Pancreas (tissue), 10 donors: Measurements from ENCODE around the gene EFNA5. TPM values are rescaled to one million over a fixed set of nuclear protein-coding genes. Genes with fewer than 3 reads are reported as not detected.

ENCODE experiments used
- ATAC-seq, 4 donors: fragments of 200-7000 bp; cut with Tn5 transposase; one replicate each; pipeline versions ENCODE4 v1.8.0 to v1.9.1; 2020; ENCODE audit warnings: mild to moderate bottlenecking in 4 of 4, moderate library complexity in 4 of 4
- DNase-seq, 6 donors: peaks; one replicate each; pipeline ENCODE4 v3.0.0-alpha.2; 2020
- FAIRE-seq: peaks from 2 replicates; lab custom pipeline; 2012; peaks lifted over from hg19 to GRCh38; lab: Jason Lieb, UNC
- H3K27ac ChIP-seq, 4 donors: fragments of 200-600 bp; sonication (generic); 1 replicate in 3 of 4; 2 replicates in 1 of 4; pipeline versions ENCODE4 v1.5.0 to v1.8.0; 2020
- H3K27me3 ChIP-seq, 4 donors: fragments of 200-600 bp; one replicate each; pipeline ENCODE4 v1.8.0; 2021
- H3K36me3 ChIP-seq, 3 donors: fragments of 200-600 bp; sonication (generic) in 1 of 3; one replicate each; pipeline versions ENCODE4 v1.5.0 to v1.8.0; 2020 to 2021
- H3K4me1 ChIP-seq, 3 donors: fragments of 200-600 bp; one replicate each; pipeline ENCODE4 v1.8.0; 2021
- H3K4me3 ChIP-seq, 4 donors: fragments of 200-600 bp; sonication (generic) in 2 of 4; one replicate each; pipeline versions ENCODE4 v1.5.0 to v1.8.0; 2020 to 2021
- H3K9me3 ChIP-seq, 4 donors: fragments of 200-600 bp; one replicate each; pipeline ENCODE4 v1.8.0; 2021
- CTCF ChIP-seq, 4 donors: fragments of 200-600 bp; sonication (generic) in 3 of 4; IDR thresholded peaks; one replicate each; pipeline versions ENCODE4 v1.5.0 to v1.8.0; 2021; ENCODE audit warnings: antibody characterized with exemption in 4 of 4
- WGBS, 2 donors: extraction: QIAGEN DNeasy Blood & Tissue Kit; methylation state at CpG; one replicate each; pipeline ENCODE4 v1.1.7; 2013; 5-methylcytosine and 5-hydroxymethylcytosine counted together
- intact Hi-C, 3 donors: fragments of 100-400 bp; cut with DNase I; formaldehyde crosslinking; loops; one replicate each; pipeline versions ENCODE4 v1.11.1 to v1.14.2; 2022
- polyA plus RNA-seq, 2 donors: library from polyadenylated mRNA; stranded (reverse); fragments of 200-250 nt; gene quantifications; one replicate each; pipeline ENCODE4 v1.2.3, GENCODE V29; 2013
- total RNA-seq, 6 donors: library from RNA; stranded (reverse); fragmentation: NEBNext Ultra II Directional in 4 of 6; extraction: Animal tissue kit (Norgen Biotek cat#: 25700) in 4 of 6; gene quantifications; one replicate each; pipeline versions ENCODE4 v1.2.1 to v1.2.4, GENCODE V29; 2021 to 2023
- donor health status: healthy with polysubstance abuse.
- donor health status: DM: no; HTN: no; CAD: no; lungs with moderate emphysema.
- donor health status: DM: no; HTN: no; CAD: no.
- donor health status: control.
- donor health status: control.
- donor health status: Bipolar disorder and iron deficiency.
- donor health status: DM: yes; HTN: yes; CAD: no.
- donor health status: DM: no; HTN: no; CAD: no.
- donor health status: DM: no; HTN: no; CAD: no.
- donor health status: DM: yes; HTN: yes; CAD: no.

EFNA5 gene
- total and polyA plus RNA-seq, 8 donors = 0.23 to 3.8 (median 2.1) TPM

- TF ChIP-seq CTCF (IDR thresholded peaks at IDR 0.05) = no peak
- Histone ChIP-seq H3K27me3 (no peaks in the 10 kb centered on the region), H3K27ac (no peak overlapping the region), H3K9me3 (no peaks in the 10 kb centered on the region), H3K4me1 (no peaks in the 10 kb centered on the region), H3K4me3 (no peak overlapping the region), H3K36me3 (no peaks in the 10 kb centered on the region)
- no peak for FAIRE-seq
- intact Hi-C loops = no loop called here
- WGBS, 2 donors = 83 to 90% methylated on average over 10 of the region's 10 CpGs
- DNase-seq = no peak
- ATAC-seq = no peak
These were observed 153.3 kb downstream of the EFNA5 start for GRCh38 chr5:107517185-107518033.

GRCh38 chr5:107516452-107517184, 154.1 kb downstream of the EFNA5 start:
- Histone ChIP-seq H3K27me3 (no peaks in the 10 kb centered on the region), H3K27ac (no peak overlapping the region), H3K4me1 (no peaks in the 10 kb centered on the region), H3K36me3 (no peaks in the 10 kb centered on the region), H3K9me3 (no peaks in the 10 kb centered on the region), H3K4me3 (no peak overlapping the region)
- 77 to 89% methylated on average over 3 of the region's 3 CpGs for WGBS, 2 donors
- TF ChIP-seq CTCF (IDR thresholded peaks at IDR 0.05) = no peak
- DNase-seq = no peak
- intact Hi-C loops = no loop called here
- no peak for FAIRE-seq
- no peak for ATAC-seq

- Histone ChIP-seq H3K9me3 (no peaks in the 10 kb centered on the region), H3K4me3 (no peak overlapping the region), H3K4me1 (no peaks in the 10 kb centered on the region), H3K36me3 (no peaks in the 10 kb centered on the region), H3K27me3 (no peaks in the 10 kb centered on the region), H3K27ac (no peak overlapping the region)
- intact Hi-C loops = no loop called here
- TF ChIP-seq CTCF (IDR thresholded peaks at IDR 0.05) = no peak
- ATAC-seq = no peak
- WGBS, 2 donors = 89 to 94% methylated on average over 7 of the region's 7 CpGs
- DNase-seq = no peak
- no peak for FAIRE-seq
These were observed 155.1 kb downstream of the EFNA5 start for GRCh38 chr5:107515521-107516080.

GRCh38 chr5:107514305-107514704, 156.4 kb downstream of the EFNA5 start:
- no peak for TF ChIP-seq CTCF (IDR thresholded peaks at IDR 0.05)
- no peaks in the 10 kb centered on the region for H3K4me1 ChIP-seq

More at GRCh38 chr5:107514305-107514704, 156.4 kb downstream of the EFNA5 start:
- Histone ChIP-seq H3K9me3 (no peaks in the 10 kb centered on the region), H3K4me3 (no peak overlapping the region), H3K27me3 (no peaks in the 10 kb centered on the region), H3K27ac (no peak overlapping the region), H3K36me3 (no peaks in the 10 kb centered on the region)
- intact Hi-C loops = no loop called here
- WGBS, 2 donors = 66 to 79% methylated on average over 2 of the region's 2 CpGs
- FAIRE-seq (no peak), ATAC-seq (no peak), DNase-seq (no peak)
